22Rv1 (cell line): Measurements from ENCODE around the gene PRUNE2.
"Not testable (repeated sequence)": the region's sequence is repeated elsewhere in the genome, so short reads cannot be mapped to it uniquely, and the experiment has no call there.

Experiments
- CTCF ChIP-seq: fragments of 450-650 bp; IDR thresholded peaks from 2 replicates; pipeline ENCODE4 v1.5.1; 2017; ENCODE audit warnings: mild to moderate bottlenecking
- ZFX ChIP-seq: fragments of 450-650 bp; IDR thresholded peaks from 2 replicates; pipeline ENCODE4 v1.6.1; 2017; ENCODE audit warnings: antibody characterized with exemption, borderline replicate concordance

- not testable (repeated sequence) for TF ChIP-seq CTCF, ZFX
Observed at GRCh38 chr9:76742890-76743289, 163.0 kb downstream of the PRUNE2 start.
